GM12891 (cell line): ENCODE measurements around the gene RGS17.
"Not testable (repeated sequence)": the region's sequence is repeated elsewhere in the genome, so short reads cannot be mapped to it uniquely, and the experiment has no call there.

Source experiments
- PAX5 ChIP-seq: IDR thresholded peaks from 2 replicates; pipeline ENCODE4 v1.6.1; 2011; ENCODE audit warnings: low read length, moderate library complexity, mild to moderate bottlenecking; ENCODE audit not compliant: insufficient read depth, severe bottlenecking
- POLR2A ChIP-seq: IDR thresholded peaks from 2 replicates; pipeline ENCODE4 v1.6.1; 2011; ENCODE audit warnings: low read depth, low read length, control low read depth
- POLR2AphosphoS5 ChIP-seq: IDR thresholded peaks from 2 replicates; pipeline ENCODE4 v1.6.1; 2011; ENCODE audit warnings: low read depth, low read length, control low read depth
- POU2F2 ChIP-seq: IDR thresholded peaks from 2 replicates; pipeline ENCODE4 v1.6.1; 2011; ENCODE audit warnings: low read depth, mild to moderate bottlenecking, control low read depth, low read length, moderate library complexity
- SPI1 ChIP-seq: IDR thresholded peaks from 2 replicates; pipeline ENCODE4 v1.6.1; 2011; ENCODE audit warnings: low read depth, low read length, control low read depth
- TAF1 ChIP-seq: IDR thresholded peaks from 2 replicates; pipeline ENCODE4 v1.6.1; 2011; ENCODE audit warnings: low read depth, low read length, control low read depth

DNA sequence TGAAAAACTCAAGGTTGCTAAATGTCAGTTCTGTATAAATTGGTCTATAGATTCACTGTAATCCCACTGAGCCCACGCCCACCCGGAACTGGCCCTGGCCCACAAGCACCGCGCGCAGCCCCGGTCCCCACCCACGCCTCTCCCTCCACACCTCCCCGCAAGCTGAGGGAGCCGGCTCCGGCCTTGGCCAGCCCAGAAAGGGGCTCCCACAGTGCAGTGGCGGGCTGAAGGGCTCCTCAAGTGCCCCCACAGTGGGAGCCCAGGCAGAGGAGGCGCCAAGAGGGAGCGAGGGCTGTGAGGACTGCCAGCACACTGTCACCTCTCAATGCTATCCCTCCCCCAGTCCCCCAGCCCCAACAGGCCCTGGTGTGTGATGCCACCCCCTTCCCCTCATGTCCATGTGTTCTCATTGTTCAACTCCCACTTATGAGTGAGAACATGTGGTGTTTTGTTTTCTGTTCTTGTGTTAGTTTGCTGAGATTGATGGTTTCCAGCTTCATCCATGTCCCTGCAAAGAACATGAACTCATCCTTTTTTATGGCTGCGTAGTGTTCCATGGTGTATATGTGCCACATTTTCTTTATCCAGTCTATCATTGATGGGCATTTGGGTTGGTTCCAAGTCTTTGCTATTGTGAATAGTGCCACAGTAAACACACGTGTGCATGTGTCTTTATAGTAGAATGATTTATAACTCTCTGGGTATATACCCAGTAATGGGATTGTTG, 164.8 kb downstream of the RGS17 start:
- not testable (repeated sequence) for TF ChIP-seq POLR2A, POLR2AphosphoS5, TAF1, PAX5, SPI1, POU2F2
